ENCODE results near the gene PHYHIPL.

GRCh38 chr10:59269651-59270050, 93.2 kb downstream of the PHYHIPL start:
- no peak for TF ChIP-seq CTCF (conservative IDR thresholded peaks at IDR 0.05 in 1 of 2, IDR thresholded peaks at IDR 0.05 in 1 of 2; ENCODE audit: extremely low read depth in 1 of 2, insufficient read depth in 1 of 2, low read depth in 1 of 2, low read length in 2 of 2)
- TF ChIP-seq EZH2 (IDR thresholded peaks at IDR 0.05; ENCODE audit: borderline replicate concordance, low read length), result no peak
